OCI-LY3 (cell line): ENCODE results near the gene PTGS1.

Source experiments
- EZH2phosphoT487 ChIP-seq: fragments of 200-600 bp; shearing (Covaris generic); IDR thresholded peaks from 2 replicates; pipeline ENCODE4 v1.6.1; 2018; ENCODE audit warnings: antibody characterized with exemption, mixed run types, low read depth
- TF ChIP-seq, protein P1 (sequence below): fragments of 200-600, 300-600 bp; sonication (generic); IDR thresholded peaks from 2 replicates; pipeline ENCODE4 v1.5.1; 2014; ENCODE audit warnings: antibody characterized with exemption, low read length, low read depth

GRCh38 chr9:122327175-122327574 is 43.6 kb upstream of the PTGS1 start:
- TF ChIP-seq, protein P1, sequence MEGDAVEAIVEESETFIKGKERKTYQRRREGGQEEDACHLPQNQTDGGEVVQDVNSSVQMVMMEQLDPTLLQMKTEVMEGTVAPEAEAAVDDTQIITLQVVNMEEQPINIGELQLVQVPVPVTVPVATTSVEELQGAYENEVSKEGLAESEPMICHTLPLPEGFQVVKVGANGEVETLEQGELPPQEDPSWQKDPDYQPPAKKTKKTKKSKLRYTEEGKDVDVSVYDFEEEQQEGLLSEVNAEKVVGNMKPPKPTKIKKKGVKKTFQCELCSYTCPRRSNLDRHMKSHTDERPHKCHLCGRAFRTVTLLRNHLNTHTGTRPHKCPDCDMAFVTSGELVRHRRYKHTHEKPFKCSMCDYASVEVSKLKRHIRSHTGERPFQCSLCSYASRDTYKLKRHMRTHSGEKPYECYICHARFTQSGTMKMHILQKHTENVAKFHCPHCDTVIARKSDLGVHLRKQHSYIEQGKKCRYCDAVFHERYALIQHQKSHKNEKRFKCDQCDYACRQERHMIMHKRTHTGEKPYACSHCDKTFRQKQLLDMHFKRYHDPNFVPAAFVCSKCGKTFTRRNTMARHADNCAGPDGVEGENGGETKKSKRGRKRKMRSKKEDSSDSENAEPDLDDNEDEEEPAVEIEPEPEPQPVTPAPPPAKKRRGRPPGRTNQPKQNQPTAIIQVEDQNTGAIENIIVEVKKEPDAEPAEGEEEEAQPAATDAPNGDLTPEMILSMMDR, result no peak
- TF ChIP-seq EZH2phosphoT487, result no peak
